ENCODE measurements around the gene MAN1A1.

The MAN1A1 gene

GRCh38 chr6:119328892-119329793 lies 20.4 kb downstream of the MAN1A1 start:
- TF ChIP-seq CREB1 (IDR thresholded peaks at IDR 0.05; ENCODE audit: low read depth) = no peak
- no peak for TF ChIP-seq YY1 (IDR thresholded peaks at IDR 0.05; ENCODE audit: low read depth)
- no peak for TF ChIP-seq EP300 (IDR thresholded peaks at IDR 0.05; ENCODE audit: borderline replicate concordance)
- TF ChIP-seq TCF12 (IDR thresholded peaks at IDR 0.05; ENCODE audit: low read depth) = no peak
- no peak for TF ChIP-seq USF1 (IDR thresholded peaks at IDR 0.05)
- TF ChIP-seq TEAD4 (IDR thresholded peaks at IDR 0.05) = no peak
- no peak for TF ChIP-seq REST (IDR thresholded peaks at IDR 0.05; ENCODE audit: low read depth)
- TF ChIP-seq NFIC (IDR thresholded peaks at IDR 0.05) = no peak
- no peak for TF ChIP-seq CEBPB (IDR thresholded peaks at IDR 0.05)
- no peak for TF ChIP-seq MAX (IDR thresholded peaks at IDR 0.05)
- TF ChIP-seq EGR1 (IDR thresholded peaks at IDR 0.05) = no peak
- no peak for TF ChIP-seq FOXM1 (IDR thresholded peaks at IDR 0.05; ENCODE audit: borderline replicate concordance, low read depth)
- TF ChIP-seq RAD21 (IDR thresholded peaks at IDR 0.05; ENCODE audit: low read depth) = no peak
- no peak for TF ChIP-seq ZBTB7A (IDR thresholded peaks at IDR 0.05; ENCODE audit: low read depth)
- TF ChIP-seq TAF1 (IDR thresholded peaks at IDR 0.05; ENCODE audit: low read depth) = no peak

- TF ChIP-seq CREB1 (IDR thresholded peaks at IDR 0.05; ENCODE audit: low read depth) (no peak), REST (IDR thresholded peaks at IDR 0.05; ENCODE audit: low read depth) (no peak), TAF1 (IDR thresholded peaks at IDR 0.05; ENCODE audit: low read depth) (no peak), TEAD4 (IDR thresholded peaks at IDR 0.05) (no peak), EGR1 (IDR thresholded peaks at IDR 0.05) (no peak), EP300 (IDR thresholded peaks at IDR 0.05; ENCODE audit: borderline replicate concordance) (no peak), MAX (IDR thresholded peaks at IDR 0.05) (no peak), CEBPB (IDR thresholded peaks at IDR 0.05) (no peak), TCF12 (IDR thresholded peaks at IDR 0.05; ENCODE audit: low read depth) (no peak), NFIC (IDR thresholded peaks at IDR 0.05) (no peak), YY1 (IDR thresholded peaks at IDR 0.05; ENCODE audit: low read depth) (no peak), ZBTB7A (IDR thresholded peaks at IDR 0.05; ENCODE audit: low read depth) (no peak), FOXM1 (IDR thresholded peaks at IDR 0.05; ENCODE audit: borderline replicate concordance, low read depth) (no peak), RAD21 (IDR thresholded peaks at IDR 0.05; ENCODE audit: low read depth) (no peak)
These were observed 21.3 kb downstream of the MAN1A1 start for GRCh38 chr6:119328254-119328653.

- no peak for TF ChIP-seq NFIC (IDR thresholded peaks at IDR 0.05)
- TF ChIP-seq REST (IDR thresholded peaks at IDR 0.05; ENCODE audit: low read depth) = no peak
- TF ChIP-seq CEBPB (IDR thresholded peaks at IDR 0.05) = no peak
- TF ChIP-seq EP300 (IDR thresholded peaks at IDR 0.05; ENCODE audit: borderline replicate concordance) = no peak
- TF ChIP-seq CREB1 (IDR thresholded peaks at IDR 0.05; ENCODE audit: low read depth) = no peak
- no peak for TF ChIP-seq TEAD4 (IDR thresholded peaks at IDR 0.05)
- no peak for TF ChIP-seq TCF12 (IDR thresholded peaks at IDR 0.05; ENCODE audit: low read depth)
- TF ChIP-seq YY1 (IDR thresholded peaks at IDR 0.05; ENCODE audit: low read depth) = no peak
- no peak for TF ChIP-seq FOXM1 (IDR thresholded peaks at IDR 0.05; ENCODE audit: borderline replicate concordance, low read depth)
- TF ChIP-seq RAD21 (IDR thresholded peaks at IDR 0.05; ENCODE audit: low read depth) = no peak
- no peak for TF ChIP-seq MAX (IDR thresholded peaks at IDR 0.05)
- TF ChIP-seq TAF1 (IDR thresholded peaks at IDR 0.05; ENCODE audit: low read depth) = no peak
- no peak for TF ChIP-seq EGR1 (IDR thresholded peaks at IDR 0.05)
- TF ChIP-seq USF1 (IDR thresholded peaks at IDR 0.05) = no peak
- no peak for TF ChIP-seq ZBTB7A (IDR thresholded peaks at IDR 0.05; ENCODE audit: low read depth)
These were observed 21.8 kb downstream of the MAN1A1 start for GRCh38 chr6:119327810-119328209.

Measured in Ishikawa (cell line).